Activated B cell treated with CpG ODN at 0.5 μM for 24 hours (primary cell): ENCODE data around the gene SLC15A1. TPM values are rescaled to one million over a fixed set of nuclear protein-coding genes. Genes with fewer than 3 reads are reported as not detected.
"Not testable (repeated sequence)": the region's sequence is repeated elsewhere in the genome, so short reads cannot be mapped to it uniquely, and the experiment has no call there.

Experiments
- ATAC-seq: fragments of 200-7000 bp; cut with Tn5 transposase; one replicate; pipeline ENCODE4 v1.10.0; 2021; ENCODE audit warnings: low read depth, mild to moderate bottlenecking, moderate library complexity
- CTCF ChIA-PET: fragments of 350-600 bp; sonication (Branson Sonifier 250); formaldehyde crosslinking; loops from one replicate; lab custom pipeline; 2021; ENCODE audit warnings: antibody characterized with exemption; lab: Charles Lee
- POLR2A ChIA-PET: fragments of 350-600 bp; sonication (Branson Sonifier 250); formaldehyde crosslinking; loops from one replicate; lab custom pipeline; 2021; ENCODE audit warnings: antibody characterized with exemption; lab: Charles Lee
- DNase-seq: peaks from one replicate; pipeline ENCODE4 v3.0.0; 2022
- H3K27ac Mint-ChIP-seq: one replicate; pipeline ENCODE4 v1.8.0; 2020; ENCODE audit warnings: mixed read lengths
- H3K27me3 Mint-ChIP-seq: one replicate; pipeline ENCODE4 v1.8.0; 2021; ENCODE audit warnings: mixed read lengths
- H3K36me3 Mint-ChIP-seq: one replicate; pipeline ENCODE4 v1.8.0; 2021; ENCODE audit warnings: low read depth, mixed read lengths
- H3K4me1 Mint-ChIP-seq: one replicate; pipeline ENCODE4 v1.8.0; 2021; ENCODE audit warnings: mixed read lengths
- H3K4me3 Mint-ChIP-seq: one replicate; pipeline ENCODE4 v1.8.0; 2020; ENCODE audit warnings: mild to moderate bottlenecking, mixed read lengths
- H3K9me3 Mint-ChIP-seq: one replicate; pipeline ENCODE4 v1.8.0; 2020; ENCODE audit warnings: mixed read lengths
- intact Hi-C: fragments of 100-400 bp; cut with micrococcal nuclease; formaldehyde crosslinking; loops from one replicate; pipeline ENCODE4 v1.15.1; 2024
- total RNA-seq: library from RNA; stranded (reverse); gene quantifications from 2 replicates; pipeline ENCODE4 v1.2.3, GENCODE V29; 2022
- TF ChIP-seq, protein P1 (sequence below): fragments of 200-600 bp; IDR thresholded peaks from one replicate; pipeline ENCODE4 v1.8.0; 2022; ENCODE audit warnings: antibody characterized with exemption, mild to moderate bottlenecking

SLC15A1 gene
- total RNA-seq, 1 donor from 2014 or later: not detected

DNA sequence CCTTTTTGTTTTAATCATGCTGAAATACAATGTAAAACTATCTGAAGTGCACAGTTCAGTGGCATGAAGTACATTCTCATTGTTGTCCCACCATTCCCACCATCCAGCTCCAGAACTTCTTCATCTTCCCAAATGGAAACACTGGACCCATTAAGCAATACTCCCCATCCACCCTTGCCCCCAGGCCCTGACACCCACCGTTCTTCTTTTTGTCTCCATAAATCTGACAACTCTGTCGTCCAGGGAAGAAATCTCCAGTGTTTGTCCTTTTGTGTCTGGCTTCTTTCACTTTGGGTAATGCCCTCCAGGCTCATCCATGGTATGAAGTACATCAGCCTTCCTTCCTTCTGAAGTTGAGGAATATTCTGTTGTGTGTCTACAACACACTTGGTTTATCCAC, 2.6 kb upstream of the SLC15A1 start:
- H3K27ac Mint-ChIP-seq: no peak overlapping the region
- ATAC-seq: no peak
- intact Hi-C loops: no loop called here
- no peak for DNase-seq
- POLR2A ChIA-PET: no interaction called here
- no peaks in the 10 kb centered on the region for H3K4me1 Mint-ChIP-seq
- H3K4me3 Mint-ChIP-seq: no peak overlapping the region
- H3K27me3 Mint-ChIP-seq: peaks cover 45% of the 10 kb centered on the region
- no peaks in the 10 kb centered on the region for H3K36me3 Mint-ChIP-seq
- CTCF ChIA-PET: no interaction called here
- TF ChIP-seq, protein P1, sequence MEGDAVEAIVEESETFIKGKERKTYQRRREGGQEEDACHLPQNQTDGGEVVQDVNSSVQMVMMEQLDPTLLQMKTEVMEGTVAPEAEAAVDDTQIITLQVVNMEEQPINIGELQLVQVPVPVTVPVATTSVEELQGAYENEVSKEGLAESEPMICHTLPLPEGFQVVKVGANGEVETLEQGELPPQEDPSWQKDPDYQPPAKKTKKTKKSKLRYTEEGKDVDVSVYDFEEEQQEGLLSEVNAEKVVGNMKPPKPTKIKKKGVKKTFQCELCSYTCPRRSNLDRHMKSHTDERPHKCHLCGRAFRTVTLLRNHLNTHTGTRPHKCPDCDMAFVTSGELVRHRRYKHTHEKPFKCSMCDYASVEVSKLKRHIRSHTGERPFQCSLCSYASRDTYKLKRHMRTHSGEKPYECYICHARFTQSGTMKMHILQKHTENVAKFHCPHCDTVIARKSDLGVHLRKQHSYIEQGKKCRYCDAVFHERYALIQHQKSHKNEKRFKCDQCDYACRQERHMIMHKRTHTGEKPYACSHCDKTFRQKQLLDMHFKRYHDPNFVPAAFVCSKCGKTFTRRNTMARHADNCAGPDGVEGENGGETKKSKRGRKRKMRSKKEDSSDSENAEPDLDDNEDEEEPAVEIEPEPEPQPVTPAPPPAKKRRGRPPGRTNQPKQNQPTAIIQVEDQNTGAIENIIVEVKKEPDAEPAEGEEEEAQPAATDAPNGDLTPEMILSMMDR: no peak
- peaks cover 6% of the 10 kb centered on the region for H3K9me3 Mint-ChIP-seq

GRCh38 chr13:98754468-98754867, 2.0 kb upstream of the SLC15A1 start:
- POLR2A ChIA-PET, intact Hi-C loops, ATAC-seq, H3K4me1 Mint-ChIP-seq, CTCF ChIA-PET, H3K27ac Mint-ChIP-seq, H3K9me3 Mint-ChIP-seq, H3K36me3 Mint-ChIP-seq, H3K4me3 Mint-ChIP-seq, DNase-seq: not testable (repeated sequence)
- H3K27me3 Mint-ChIP-seq: peaks cover 47% of the 10 kb centered on the region

DNA sequence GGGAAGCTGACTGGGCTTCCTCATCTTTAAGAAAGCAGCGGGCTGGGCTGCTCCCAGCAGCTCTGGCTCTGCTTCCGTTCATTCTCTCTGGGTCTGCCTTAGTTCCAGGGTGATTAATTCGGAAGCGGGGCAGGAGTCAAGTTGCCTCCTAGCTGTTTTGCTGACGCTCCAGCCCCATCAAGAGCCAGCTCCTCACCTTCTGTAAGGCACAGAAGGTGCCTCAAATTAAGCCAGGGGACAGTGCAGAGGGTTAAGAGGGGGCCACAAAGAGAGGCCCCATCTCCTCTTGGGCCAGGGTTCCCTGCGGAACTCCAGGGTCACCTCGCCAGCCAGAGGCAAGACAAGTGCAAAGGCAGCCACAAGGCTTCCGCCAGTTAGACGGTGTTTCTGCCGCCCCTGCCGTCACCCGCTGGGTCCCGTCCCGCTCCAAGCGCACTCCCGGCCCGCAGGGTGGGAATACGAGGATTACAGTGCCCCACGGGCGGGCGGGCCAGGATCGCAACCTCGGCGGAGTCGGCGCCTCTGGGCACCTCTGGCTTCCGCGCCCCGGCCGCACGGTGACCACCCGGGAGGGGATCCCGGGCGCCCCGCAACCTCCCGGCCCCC, 508 bp downstream of the SLC15A1 start:
- POLR2A ChIA-PET: no interaction called here
- no peak for ATAC-seq
- no peak overlapping the region for H3K4me3 Mint-ChIP-seq

GRCh38 chr13:98751367-98751782, 1.1 kb downstream of the SLC15A1 start:
- CTCF ChIA-PET: no interaction called here
- H3K4me3 Mint-ChIP-seq: no peak overlapping the region
- no peaks in the 10 kb centered on the region for H3K36me3 Mint-ChIP-seq
- peaks cover 6% of the 10 kb centered on the region for H3K9me3 Mint-ChIP-seq
- ATAC-seq (no peak), DNase-seq (no peak)
- H3K27ac Mint-ChIP-seq: no peak overlapping the region
- intact Hi-C loops: no loop called here
- TF ChIP-seq, protein P1: no peak
- no peaks in the 10 kb centered on the region for H3K4me1 Mint-ChIP-seq
- peaks cover 45% of the 10 kb centered on the region for H3K27me3 Mint-ChIP-seq
- POLR2A ChIA-PET: no interaction called here

More for the DNA sequence above, 508 bp downstream of the SLC15A1 start:
- TF ChIP-seq, protein P1: no peak
- H3K27ac Mint-ChIP-seq: no peak overlapping the region
- intact Hi-C loops: no loop called here
- no peaks in the 10 kb centered on the region for H3K4me1 Mint-ChIP-seq
- H3K9me3 Mint-ChIP-seq: peaks cover 6% of the 10 kb centered on the region
- no peaks in the 10 kb centered on the region for H3K36me3 Mint-ChIP-seq
- H3K27me3 Mint-ChIP-seq: peaks cover 45% of the 10 kb centered on the region
- DNase-seq: no peak
- CTCF ChIA-PET: no interaction called here

GRCh38 chr13:98749501-98749900, 3.0 kb downstream of the SLC15A1 start:
- Mint-ChIP-seq H3K27ac (no peak overlapping the region), H3K9me3 (peaks cover 9% of the 10 kb centered on the region), H3K4me1 (no peaks in the 10 kb centered on the region), H3K27me3 (peaks cover 34% of the 10 kb centered on the region), H3K4me3 (no peak overlapping the region), H3K36me3 (no peaks in the 10 kb centered on the region)
- POLR2A ChIA-PET: no interaction called here
- intact Hi-C loops: no loop called here
- ATAC-seq (no peak), DNase-seq (no peak)
- TF ChIP-seq, protein P1: no peak
- CTCF ChIA-PET: no interaction called here

DNA sequence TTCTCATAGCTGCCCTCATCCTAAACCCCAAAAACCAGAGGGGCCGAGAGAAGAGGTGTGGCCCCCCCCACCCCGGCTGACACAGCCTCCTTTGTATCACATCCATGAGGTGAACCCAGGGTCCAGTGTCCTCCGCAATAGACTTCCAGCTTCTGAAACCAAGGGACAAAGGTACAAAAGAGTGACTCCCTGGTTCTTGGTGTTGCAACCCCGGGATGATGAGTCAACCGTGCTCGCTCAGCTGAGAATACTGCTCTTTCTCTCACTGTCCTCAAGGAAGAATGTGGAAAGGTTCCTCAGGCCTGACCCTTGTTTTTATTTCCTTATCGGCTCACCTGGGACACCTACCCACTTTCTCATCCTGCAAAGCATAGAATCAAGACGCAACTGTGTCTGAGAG, 5.5 kb downstream of the SLC15A1 start:
- Mint-ChIP-seq H3K27me3 (peaks cover 21% of the 10 kb centered on the region), H3K4me3 (no peak overlapping the region)

More for the DNA sequence above, 5.5 kb downstream of the SLC15A1 start:
- ATAC-seq (no peak), DNase-seq (no peak)
- Mint-ChIP-seq H3K27ac (no peak overlapping the region), H3K4me1 (no peaks in the 10 kb centered on the region), H3K36me3 (no peaks in the 10 kb centered on the region), H3K9me3 (peaks cover 4% of the 10 kb centered on the region)
- ChIA-PET CTCF (no interaction called here), POLR2A (no interaction called here)
- intact Hi-C loops: no loop called here
- TF ChIP-seq, protein P1: no peak
